ENCODE measurements around the gene WWOX.

DNA sequence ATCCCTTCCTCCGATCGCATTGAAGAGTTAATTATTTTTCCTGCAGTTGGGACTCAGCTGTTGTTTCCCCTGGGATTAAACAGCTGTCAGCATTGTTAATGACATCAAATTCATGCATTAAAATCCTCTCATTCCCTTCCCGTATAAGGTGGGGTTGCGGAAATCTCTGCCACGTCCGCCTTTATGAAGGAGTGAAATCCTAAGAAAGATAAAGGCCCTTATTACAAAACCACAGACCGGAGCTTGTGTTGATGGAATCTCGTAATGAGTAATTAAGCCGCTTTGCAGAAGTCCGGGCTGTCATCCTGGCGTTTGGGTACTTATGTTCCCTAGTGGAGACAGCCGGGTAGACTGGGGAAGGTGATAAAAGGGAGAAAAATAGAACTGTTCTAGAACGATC lies 873.5 kb downstream of the WWOX start:
- TF ChIP-seq, protein P1, sequence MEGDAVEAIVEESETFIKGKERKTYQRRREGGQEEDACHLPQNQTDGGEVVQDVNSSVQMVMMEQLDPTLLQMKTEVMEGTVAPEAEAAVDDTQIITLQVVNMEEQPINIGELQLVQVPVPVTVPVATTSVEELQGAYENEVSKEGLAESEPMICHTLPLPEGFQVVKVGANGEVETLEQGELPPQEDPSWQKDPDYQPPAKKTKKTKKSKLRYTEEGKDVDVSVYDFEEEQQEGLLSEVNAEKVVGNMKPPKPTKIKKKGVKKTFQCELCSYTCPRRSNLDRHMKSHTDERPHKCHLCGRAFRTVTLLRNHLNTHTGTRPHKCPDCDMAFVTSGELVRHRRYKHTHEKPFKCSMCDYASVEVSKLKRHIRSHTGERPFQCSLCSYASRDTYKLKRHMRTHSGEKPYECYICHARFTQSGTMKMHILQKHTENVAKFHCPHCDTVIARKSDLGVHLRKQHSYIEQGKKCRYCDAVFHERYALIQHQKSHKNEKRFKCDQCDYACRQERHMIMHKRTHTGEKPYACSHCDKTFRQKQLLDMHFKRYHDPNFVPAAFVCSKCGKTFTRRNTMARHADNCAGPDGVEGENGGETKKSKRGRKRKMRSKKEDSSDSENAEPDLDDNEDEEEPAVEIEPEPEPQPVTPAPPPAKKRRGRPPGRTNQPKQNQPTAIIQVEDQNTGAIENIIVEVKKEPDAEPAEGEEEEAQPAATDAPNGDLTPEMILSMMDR (IDR thresholded peaks at IDR 0.05; ENCODE audit: extremely low read depth in 1 of 2, insufficient read depth in 1 of 2, low read depth in 1 of 2, low read length in 2 of 2) = no peak
- TF ChIP-seq POLR2A (IDR thresholded peaks at IDR 0.05; ENCODE audit: low read depth, low read length) (no peak), MYC (IDR thresholded peaks at IDR 0.05; ENCODE audit: low read depth, low read length) (no peak), EZH2 (IDR thresholded peaks at IDR 0.05; ENCODE audit: borderline replicate concordance, low read depth, low read length, severe bottlenecking) (no peak)
